Esophagus muscularis mucosa (tissue), 4 donors: ENCODE results near the gene SERPINB6. TPM values are rescaled to one million over a fixed set of nuclear protein-coding genes. Genes with fewer than 3 reads are reported as not detected.
"Not testable (repeated sequence)": the region's sequence is repeated elsewhere in the genome, so short reads cannot be mapped to it uniquely, and the experiment has no call there.

ENCODE experiments used
- DNase-seq: peaks from one replicate; pipeline ENCODE4 v3.0.0-alpha.2; 2017; ENCODE audit errors: extremely low spot score
- H3K27ac ChIP-seq, 4 donors: fragments of 200-600 bp; sonication (generic); replicated peaks in 1 of 4; 1 replicate in 3 of 4; 2 replicates in 1 of 4; pipeline ENCODE4 v1.5.1; 2016 to 2019; ENCODE audit warnings: mild to moderate bottlenecking in 1 of 4
- H3K27me3 ChIP-seq, 4 donors: fragments of 200-600 bp; sonication (generic); one replicate each; pipeline versions ENCODE4 v1.5.1 to v1.6.0; 2016 to 2019
- H3K36me3 ChIP-seq, 4 donors: fragments of 200-600 bp; sonication (generic); one replicate each; pipeline ENCODE4 v1.5.1; 2016 to 2019
- H3K4me1 ChIP-seq, 4 donors: fragments of 200-600 bp; sonication (generic); one replicate each; pipeline ENCODE4 v1.5.1; 2016 to 2019
- H3K4me3 ChIP-seq, 4 donors: fragments of 200-600 bp; sonication (generic); 1 replicate in 2 of 4; 2 replicates in 2 of 4; pipeline ENCODE4 v1.5.1; 2016 to 2019; ENCODE audit warnings: mild to moderate bottlenecking in 4 of 4, moderate library complexity in 1 of 4
- H3K9me3 ChIP-seq, 4 donors: fragments of 200-600 bp; sonication (generic); 1 replicate in 3 of 4; 2 replicates in 1 of 4; pipeline ENCODE4 v1.5.1; 2016 to 2019
- CTCF ChIP-seq, 3 experiments: fragments of 200-600 bp in 2 of 3; fragments of 450-650 bp in 1 of 3; sonication (generic) in 2 of 3; IDR thresholded peaks; one replicate each; pipeline ENCODE4 v1.5.1; 2017 to 2019; ENCODE audit warnings: antibody characterized with exemption in 3 of 3, mild to moderate bottlenecking in 2 of 3, moderate library complexity in 1 of 3
- EP300 ChIP-seq: sonication (generic); formaldehyde crosslinking; IDR thresholded peaks from one replicate; pipeline ENCODE4 v1.6.1; 2017; ENCODE audit warnings: antibody characterized with exemption
- POLR2A ChIP-seq: fragments of 450-650 bp; IDR thresholded peaks from one replicate; pipeline ENCODE4 v1.6.1; 2017; ENCODE audit warnings: antibody characterized with exemption, moderate library complexity, mild to moderate bottlenecking, low read depth
- POLR2AphosphoS5 ChIP-seq, 2 donors: sonication (generic); formaldehyde crosslinking; IDR thresholded peaks; one replicate each; pipeline ENCODE4 v1.6.1; 2017; ENCODE audit warnings: antibody characterized with exemption in 2 of 2
- WGBS: methylation state at CpG from one replicate; pipeline ENCODE4 v1.1.5; 2018; 5-methylcytosine and 5-hydroxymethylcytosine counted together
- intact Hi-C: fragments of 100-400 bp; cut with DNase I; formaldehyde crosslinking; loops from one replicate; pipeline ENCODE4 v1.15.1; 2023
- total RNA-seq, 4 donors: library from RNA; depleted of rRNA; stranded (reverse); fragments of >200 nt; gene quantifications; one replicate each; pipeline versions ENCODE4 v1.1.0 to v1.2.1, GENCODE V29; 2016

SERPINB6 gene
- total RNA-seq, 4 donors from 2014 or later: 114 to 125 (median 124) TPM

DNA sequence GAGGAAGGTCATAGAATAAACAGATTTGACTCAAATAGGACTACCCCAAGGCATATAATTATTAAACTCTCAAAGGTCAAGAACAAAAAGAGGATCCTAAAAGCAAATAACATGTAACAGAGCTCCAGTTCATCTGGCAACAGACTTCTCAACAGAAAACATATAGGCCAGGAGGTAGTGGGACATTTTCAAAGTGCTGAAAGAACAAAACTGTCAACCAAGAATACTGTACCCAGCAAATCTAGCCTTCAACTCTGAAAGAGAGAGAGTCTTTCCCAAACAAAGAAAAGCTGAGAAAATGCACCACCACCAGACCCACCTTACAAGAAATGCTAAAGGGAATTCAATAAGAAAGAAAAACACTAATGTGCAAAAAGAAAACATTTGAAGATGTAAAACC lies 40.2 kb upstream of the SERPINB6 start:
- H3K4me1 ChIP-seq: no peaks in the 10 kb centered on the region
- H3K27me3 ChIP-seq: no peaks in the 10 kb centered on the region
- TF ChIP-seq POLR2AphosphoS5 (IDR thresholded peaks at IDR 0.05) (no peak), POLR2A (no peak), EP300 (no peak), CTCF (IDR thresholded peaks at IDR 0.05) (no peak)
- H3K9me3 ChIP-seq: peaks cover 0 to 11% (median 6%) of the 10 kb centered on the region in 4 donors
- H3K27ac ChIP-seq: no peak overlapping the region
- intact Hi-C loops: no loop called here
- no peak for DNase-seq
- H3K36me3 ChIP-seq: peaks cover 25 to 96% (median 85%) of the 10 kb centered on the region in 4 donors
- H3K4me3 ChIP-seq: no peak overlapping the region

DNA sequence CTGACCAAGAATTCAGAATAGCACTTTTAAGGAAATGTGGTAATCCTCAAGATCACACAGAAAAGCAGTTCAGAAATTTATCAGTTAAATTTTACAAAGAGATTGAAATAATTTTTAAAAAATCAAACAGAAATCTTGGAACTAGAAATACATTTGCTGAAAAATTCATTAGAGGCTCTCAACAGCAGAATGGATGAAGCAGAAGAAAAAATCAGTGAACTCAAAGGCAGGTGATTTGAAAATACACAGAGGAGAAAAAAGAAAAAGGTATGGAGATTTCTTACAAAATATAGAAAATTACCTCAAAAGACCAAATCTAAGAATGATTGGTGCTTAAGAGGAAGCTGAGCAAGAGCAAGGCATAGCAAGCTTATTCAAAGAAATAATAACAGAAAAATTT lies 39.8 kb upstream of the SERPINB6 start:
- Histone ChIP-seq H3K4me3 (no peak overlapping the region), H3K4me1 (no peaks in the 10 kb centered on the region), H3K9me3 (peaks cover 0 to 11% (median 6%) of the 10 kb centered on the region in 4 donors), H3K36me3 (peaks cover 24 to 96% (median 87%) of the 10 kb centered on the region in 4 donors), H3K27ac (no peak overlapping the region), H3K27me3 (no peaks in the 10 kb centered on the region)
- DNase-seq: no peak
- intact Hi-C loops: no loop called here
- TF ChIP-seq POLR2A (no peak), CTCF (IDR thresholded peaks at IDR 0.05) (no peak), EP300 (no peak)

DNA sequence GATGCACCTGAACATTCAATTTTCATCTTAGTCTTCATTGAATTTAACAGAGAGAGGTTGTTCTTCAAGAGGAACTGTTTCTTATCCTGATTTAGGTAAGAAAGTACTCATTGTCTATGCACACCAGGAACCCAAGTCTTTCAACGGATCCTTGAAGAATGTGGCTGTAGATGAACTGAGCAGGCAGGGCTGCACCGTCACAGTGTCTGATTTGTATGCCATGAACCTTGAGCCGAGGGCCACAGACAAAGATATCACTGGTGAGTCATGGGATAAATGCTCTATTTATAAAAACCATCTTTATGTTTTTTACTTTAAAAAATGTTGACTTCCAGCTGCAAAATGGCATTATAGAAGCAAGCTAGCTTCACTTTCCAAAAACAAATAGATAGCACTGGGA lies 38.6 kb upstream of the SERPINB6 start:
- Histone ChIP-seq H3K36me3 (peaks cover 22 to 96% (median 86%) of the 10 kb centered on the region in 4 donors), H3K9me3 (peaks cover 0 to 11% (median 6%) of the 10 kb centered on the region in 4 donors), H3K27me3 (no peaks in the 10 kb centered on the region), H3K4me1 (no peaks in the 10 kb centered on the region), H3K4me3 (no peak overlapping the region), H3K27ac (no peak overlapping the region)
- 93% methylated on average over 3 of the region's 3 CpGs for WGBS
- no peak for DNase-seq
- intact Hi-C loops: no loop called here
- TF ChIP-seq POLR2A (no peak), POLR2AphosphoS5 (IDR thresholded peaks at IDR 0.05) (no peak), EP300 (no peak), CTCF (IDR thresholded peaks at IDR 0.05) (no peak)

GRCh38 chr6:3008712-3009265 lies 37.4 kb upstream of the SERPINB6 start:
- H3K27me3 ChIP-seq, DNase-seq, H3K4me3 ChIP-seq, intact Hi-C loops, H3K4me1 ChIP-seq, H3K27ac ChIP-seq: not testable (repeated sequence)
- H3K9me3 ChIP-seq: peaks cover 0 to 11% (median 6%) of the 10 kb centered on the region in 4 donors
- H3K36me3 ChIP-seq: peaks cover 30 to 96% (median 82%) of the 10 kb centered on the region in 4 donors
- 95% methylated on average over 17 of the region's 17 CpGs for WGBS

DNA sequence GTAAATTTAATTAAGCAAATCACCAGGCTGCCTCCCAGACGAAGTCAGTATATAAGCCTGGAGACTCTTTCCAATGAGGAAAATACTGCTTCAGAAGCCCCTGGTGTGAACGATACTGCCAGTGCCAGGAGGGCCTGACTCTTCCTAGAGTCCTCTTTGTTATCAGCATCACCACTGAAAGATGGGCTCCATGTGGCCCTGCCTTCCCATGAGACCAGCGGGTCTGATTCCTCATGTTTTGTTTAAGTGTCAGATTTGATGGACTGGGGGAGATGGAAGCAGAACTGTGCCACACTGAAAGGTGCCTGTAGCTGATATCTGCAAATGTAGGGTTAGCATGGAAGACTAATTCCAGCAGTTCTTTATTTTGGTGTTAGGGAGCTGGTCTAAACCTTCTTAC lies 36.2 kb upstream of the SERPINB6 start:
- H3K9me3 ChIP-seq: peaks cover 0 to 11% (median 6%) of the 10 kb centered on the region in 4 donors
- H3K4me3 ChIP-seq: no peak overlapping the region
- H3K36me3 ChIP-seq: peaks cover 30 to 87% (median 73%) of the 10 kb centered on the region in 4 donors
- intact Hi-C loops: no loop called here
- H3K27ac ChIP-seq: no peak overlapping the region
- no peak for DNase-seq
- no peaks in the 10 kb centered on the region for H3K27me3 ChIP-seq
- H3K4me1 ChIP-seq: peaks cover 0 to 3% (median 0%) of the 10 kb centered on the region in 4 donors
- WGBS: 90% methylated on average over 3 of the region's 3 CpGs
- no peak for TF ChIP-seq EP300
- TF ChIP-seq POLR2AphosphoS5 (IDR thresholded peaks at IDR 0.05): no peak
- TF ChIP-seq CTCF (IDR thresholded peaks at IDR 0.05): no peak
- TF ChIP-seq POLR2A: no peak
